Endothelial cell of umbilical vein (primary cell): Measurements from ENCODE around the gene C19orf25. TPM values are rescaled to one million over a fixed set of nuclear protein-coding genes. Genes with fewer than 3 reads are reported as not detected.

Experiments used
- BruUV-seq: library from RNA; stranded (reverse); fragments of 400-500 nt; replicated peaks from 2 replicates; lab custom pipeline; 2021; lab: Mats Ljungman, UMichigan
- CTCF ChIA-PET: fragments of 300-600, 350-600 bp; sonication (Branson Sonifier 250); formaldehyde crosslinking; loops from one replicate; lab custom pipeline; 2021; ENCODE audit warnings: antibody characterized with exemption, inconsistent platforms; lab: Charles Lee
- POLR2A ChIA-PET: fragments of 300-600, 350-600 bp; sonication (Branson Sonifier 250); formaldehyde crosslinking; loops from one replicate; lab custom pipeline; 2021; ENCODE audit warnings: antibody characterized with exemption, inconsistent platforms; lab: Charles Lee
- DNase-seq: peaks from one replicate; pipeline ENCODE4 v3.0.0-alpha.2; 2011; ENCODE audit warnings: low read depth, low spot score
- FAIRE-seq: peaks from 2 replicates; lab custom pipeline; 2011; peaks lifted over from hg19 to GRCh38; lab: Jason Lieb, UNC
- H2AFZ ChIP-seq: 2 replicates; pipeline ENCODE4 v1.6.0; 2012; ENCODE audit warnings: low read depth, low read length, control low read depth, inconsistent platforms
- H3K27ac ChIP-seq: 2 replicates; pipeline ENCODE4 v1.5.1; 2011; ENCODE audit warnings: low read depth, mild to moderate bottlenecking, control low read depth, low read length, moderate library complexity; ENCODE audit not compliant: insufficient read depth
- H3K27me3 ChIP-seq, 2 experiments: 2 replicates each; pipeline versions ENCODE4 v1.6.0 to v1.6.1; 2011; ENCODE audit warnings: low read length in 2 of 2, mixed read lengths in 1 of 2; ENCODE audit not compliant: control insufficient read depth in 2 of 2, insufficient read depth in 2 of 2
- H3K36me3 ChIP-seq, 2 experiments: 2 replicates in 1 of 2; 3 replicates in 1 of 2; pipeline ENCODE4 v1.5.1; 2011; ENCODE audit warnings: low read length in 2 of 2, mild to moderate bottlenecking in 1 of 2, moderate library complexity in 1 of 2; ENCODE audit not compliant: control insufficient read depth in 2 of 2, insufficient read depth in 2 of 2; ENCODE audit errors: extremely low read depth in 1 of 2
- H3K4me1 ChIP-seq: 3 replicates; pipeline ENCODE4 v1.5.1; 2011; ENCODE audit warnings: mild to moderate bottlenecking, low read length; ENCODE audit not compliant: control insufficient read depth, insufficient read depth; ENCODE audit errors: extremely low read depth
- H3K4me2 ChIP-seq: 2 replicates; pipeline ENCODE4 v1.6.1; 2011; ENCODE audit warnings: low read length, control low read depth, mixed read lengths; ENCODE audit not compliant: insufficient read depth
- H3K4me3 ChIP-seq, 3 experiments: fragments of 200-600 bp in 1 of 3; sonication (generic), shearing (Covaris generic) in 1 of 3; replicated peaks in 1 of 3; 2 replicates each; pipeline ENCODE4 v1.5.1; 2011 to 2016; ENCODE audit warnings: control low read depth in 3 of 3, low read length in 3 of 3, mild to moderate bottlenecking in 2 of 3, inconsistent platforms in 1 of 3, low read depth in 1 of 3, moderate library complexity in 1 of 3; ENCODE audit not compliant: insufficient read depth in 1 of 3
- H3K79me2 ChIP-seq: 2 replicates; pipeline ENCODE4 v1.6.0; 2012; ENCODE audit warnings: low read length, inconsistent platforms; ENCODE audit not compliant: control insufficient read depth, insufficient read depth
- H3K9ac ChIP-seq: replicated peaks from 2 replicates; pipeline ENCODE3; 2011; ENCODE audit warnings: low read length, control low read depth; ENCODE audit not compliant: insufficient read depth; ENCODE audit errors: extremely low read depth
- H3K9me1 ChIP-seq: replicated peaks from 3 replicates; pipeline ENCODE4 v1.6.0; 2011; ENCODE audit warnings: mild to moderate bottlenecking, low read length; ENCODE audit not compliant: control insufficient read depth, insufficient read depth; ENCODE audit errors: extremely low read depth
- H3K9me3 ChIP-seq: replicated peaks from 2 replicates; pipeline ENCODE4 v1.5.1; 2012; ENCODE audit warnings: low read length, inconsistent platforms; ENCODE audit not compliant: control insufficient read depth, insufficient read depth
- H4K20me1 ChIP-seq: replicated peaks from 2 replicates; pipeline ENCODE3; 2011; ENCODE audit warnings: mild to moderate bottlenecking, low read length; ENCODE audit not compliant: control insufficient read depth, insufficient read depth; ENCODE audit errors: extremely low read depth
- CTCF ChIP-seq, 2 donors: IDR thresholded peaks; 1 replicate in 1 of 2; 2 replicates in 1 of 2; pipeline ENCODE4 v1.5.1; 2011; ENCODE audit warnings: low read length in 2 of 2, mild to moderate bottlenecking in 2 of 2, moderate library complexity in 2 of 2, control low read depth in 1 of 2, inconsistent platforms in 1 of 2, low read depth in 1 of 2; ENCODE audit not compliant: insufficient read depth in 1 of 2; ENCODE audit errors: extremely low read depth in 1 of 2
- EZH2 ChIP-seq: IDR thresholded peaks from 2 replicates; pipeline ENCODE4 v1.6.1; 2012; ENCODE audit warnings: borderline replicate concordance, low read depth, mild to moderate bottlenecking, moderate library complexity, low read length, inconsistent platforms; ENCODE audit not compliant: severe bottlenecking
- FOS ChIP-seq: IDR thresholded peaks from 2 replicates; pipeline ENCODE4 v1.6.1; 2011; ENCODE audit warnings: mild to moderate bottlenecking, low read length, moderate library complexity, borderline replicate concordance; ENCODE audit not compliant: insufficient read depth
- GATA2 ChIP-seq: IDR thresholded peaks from 2 replicates; pipeline ENCODE4 v1.7.0; 2011; ENCODE audit warnings: low read depth, mild to moderate bottlenecking, moderate library complexity, mixed read lengths, low read length; ENCODE audit not compliant: insufficient read length, insufficient read depth
- MAX ChIP-seq: IDR thresholded peaks from 2 replicates; pipeline ENCODE4 v1.6.1; 2011; ENCODE audit not compliant: insufficient read depth, insufficient read length
- MYC ChIP-seq: IDR thresholded peaks from one replicate; pipeline ENCODE4 v1.6.1; 2011; ENCODE audit warnings: mild to moderate bottlenecking, low read depth, low read length
- POLR2AphosphoS5 ChIP-seq: IDR thresholded peaks from 2 replicates; pipeline ENCODE4 v1.6.1; 2012; ENCODE audit warnings: low read depth, mild to moderate bottlenecking, control low read depth, low read length, moderate library complexity; ENCODE audit not compliant: insufficient read depth
- dilution Hi-C: fragments of 300-500 bp; cut with MboI; formaldehyde crosslinking; loops from one replicate; pipeline ENCODE4 v1.15.0; 2019; ENCODE audit warnings: low sequenced_read_pairs; ENCODE audit not compliant: extremely low pct_ligation_motif_present
- intact Hi-C: fragments of 100-400 bp; cut with micrococcal nuclease; formaldehyde crosslinking; loops from one replicate; pipeline ENCODE4 v1.10.0; 2022
- polyA plus RNA-seq, 4 experiments: library from polyadenylated mRNA; depleted of rRNA in 3 of 4; stranded (reverse) in 3 of 4; unstranded in 1 of 4; fragments of >200 nt; gene quantifications; 2 replicates each; pipeline versions ENCODE4 v1.2.1 to v1.2.3, GENCODE V29; 2011 to 2012; ENCODE audit warnings: missing spikeins in 1 of 4
- total RNA-seq: library from RNA; stranded (reverse); gene quantifications from 2 replicates; pipeline ENCODE4 v1.2.3, GENCODE V29; 2021

Gene C19orf25
- total and polyA plus RNA-seq, 2 donors (not counting 3 experiments of a cell fraction or from before 2014, with no cell fraction given): 28.0 to 34.6 TPM

DNA sequence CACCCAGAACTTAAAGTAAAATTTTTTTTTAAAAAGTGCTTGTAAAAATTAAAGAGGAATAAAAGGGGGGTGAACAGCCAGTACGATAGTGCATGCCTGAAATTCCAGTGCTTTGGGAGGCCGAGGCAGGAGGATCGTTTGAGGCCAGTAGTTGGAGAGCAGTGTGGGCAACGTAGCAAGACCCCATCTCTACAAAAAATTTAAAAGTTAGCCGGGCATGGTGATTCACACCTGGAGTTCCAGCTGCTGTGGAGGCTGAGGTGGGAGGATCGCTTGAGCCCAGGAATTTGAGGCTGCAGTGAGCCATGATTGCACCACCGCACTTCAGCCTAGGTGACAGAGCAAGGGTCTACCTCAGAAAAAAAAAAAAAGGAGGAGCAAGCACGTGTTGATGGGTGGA is 26.0 kb upstream of the C19orf25 start:
- Histone ChIP-seq H3K9me1 (no peaks in the 10 kb centered on the region), H3K27ac (no peak overlapping the region), H3K4me1 (no peaks in the 10 kb centered on the region), H4K20me1 (no peaks in the 10 kb centered on the region), H3K4me3 (no peak overlapping the region), H2AFZ (no peak overlapping the region), H3K9me3 (no peaks in the 10 kb centered on the region), H3K9ac (no peak overlapping the region), H3K4me2 (no peak overlapping the region), H3K27me3 (peaks cover 4 to 5% of the 10 kb centered on the region in 2 experiments), H3K36me3 (no peaks in the 10 kb centered on the region), H3K79me2 (no peaks in the 10 kb centered on the region)
- no peak for DNase-seq
- intact Hi-C loops (no loop called here), dilution Hi-C loops (no loop called here)
- no TSS peak for BruUV-seq
- TF ChIP-seq MYC: no peak
- TF ChIP-seq MAX: no peak
- TF ChIP-seq GATA2: no peak
- no peak for TF ChIP-seq POLR2AphosphoS5
- TF ChIP-seq FOS: no peak
- ChIA-PET POLR2A (no interaction called here), CTCF (interaction anchor here (0.9 kb wide), 1 partner anchor 167 kb away, joined by 3 read pairs; no protein-coding TSS in a partner anchor)
- FAIRE-seq: no peak

DNA sequence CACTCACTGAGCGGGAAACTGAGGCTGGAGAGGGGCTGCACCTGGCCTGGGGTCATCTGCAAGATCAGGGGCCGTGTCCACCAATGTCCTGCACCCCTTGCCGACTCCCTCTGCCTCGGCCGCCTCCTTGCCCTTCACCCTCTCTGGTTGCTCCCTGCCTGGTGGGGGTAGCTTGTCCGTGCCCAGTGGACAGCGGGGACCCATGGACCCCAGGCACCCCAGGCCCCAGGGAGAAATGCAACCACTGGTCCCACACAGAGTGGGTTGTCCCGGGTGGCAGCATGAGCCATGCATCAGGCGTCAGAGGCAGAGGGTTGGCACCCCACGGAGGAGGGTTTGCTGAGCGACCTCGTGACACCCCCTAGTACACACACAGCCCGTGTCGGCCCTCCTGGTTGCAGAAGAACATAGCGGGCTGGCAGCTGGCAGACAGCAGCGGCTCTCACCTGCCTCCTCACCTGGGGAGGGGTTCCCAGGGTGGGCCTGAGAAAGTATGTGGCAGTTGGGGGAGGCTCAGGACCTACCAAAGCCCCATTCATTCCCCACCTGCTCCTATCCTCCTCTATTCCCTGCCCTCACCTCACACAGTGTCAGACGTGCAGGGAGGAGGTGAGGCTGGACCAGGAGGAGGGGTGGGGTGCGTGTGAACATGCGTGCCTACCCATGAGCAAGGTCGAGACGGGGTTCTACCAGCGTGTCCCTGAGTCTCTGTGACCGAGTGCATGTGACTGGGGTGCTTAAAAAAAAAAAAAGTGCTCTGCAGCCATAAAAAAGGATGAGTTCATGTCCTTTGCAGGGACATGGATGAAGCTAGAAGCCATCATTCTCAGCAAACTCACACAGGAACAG is 25.1 kb upstream of the C19orf25 start:
- TF ChIP-seq FOS (no peak), MYC (no peak), EZH2 (no peak), CTCF (IDR thresholded peaks at IDR 0.05; ENCODE audit: extremely low read depth in 1 of 2, insufficient read depth in 1 of 2, low read depth in 1 of 2, low read length in 2 of 2) (no peak)
- H4K20me1 ChIP-seq: no peaks in the 10 kb centered on the region
- H3K9ac ChIP-seq: no peak overlapping the region
- no TSS peak for BruUV-seq
- H3K79me2 ChIP-seq: no peaks in the 10 kb centered on the region
- POLR2A ChIA-PET: no interaction called here
- H3K27me3 ChIP-seq: peaks cover 4 to 5% of the 10 kb centered on the region in 2 experiments
- no peaks in the 10 kb centered on the region for H3K4me1 ChIP-seq
- intact Hi-C loops: no loop called here
- no peak overlapping the region for H3K27ac ChIP-seq
- H3K36me3 ChIP-seq: no peaks in the 10 kb centered on the region
- dilution Hi-C loops: no loop called here
- H3K9me3 ChIP-seq: no peaks in the 10 kb centered on the region
- FAIRE-seq: no peak
- DNase-seq: no peak
- H3K4me2 ChIP-seq: no peak overlapping the region
- H3K4me3 ChIP-seq: no peak overlapping the region
- H2AFZ ChIP-seq: no peak overlapping the region
- CTCF ChIA-PET: interaction anchor here (0.9 kb wide), 1 partner anchor 168 kb away, joined by 3 read pairs; no protein-coding TSS in a partner anchor
- no peaks in the 10 kb centered on the region for H3K9me1 ChIP-seq
